ENCODE measurements around the gene ITPK1.

ITPK1 gene

DNA sequence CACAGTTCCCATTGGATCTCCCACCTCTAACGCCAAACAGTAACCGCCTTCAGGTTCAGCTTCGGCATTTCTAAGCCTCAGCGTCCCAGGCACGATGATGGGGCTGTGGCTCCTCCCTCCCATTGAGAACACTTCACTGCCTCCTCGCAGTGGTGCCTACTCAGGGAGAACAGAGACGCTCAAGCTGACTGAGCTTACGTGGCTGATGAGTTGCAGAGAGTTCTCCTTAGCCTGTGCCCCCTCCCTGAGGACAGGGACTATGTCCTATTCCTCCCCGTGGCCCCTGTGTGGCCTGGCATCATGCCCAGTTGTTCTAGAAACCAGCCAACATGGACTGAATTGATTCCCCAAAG is 87.0 kb downstream of the ITPK1 start:
- DNase-seq (ENCODE audit: low spot score): no peak

GRCh38 chr14:93027810-93028723 is 87.7 kb downstream of the ITPK1 start:
- DNase-seq (ENCODE audit: low spot score): no peak

DNA sequence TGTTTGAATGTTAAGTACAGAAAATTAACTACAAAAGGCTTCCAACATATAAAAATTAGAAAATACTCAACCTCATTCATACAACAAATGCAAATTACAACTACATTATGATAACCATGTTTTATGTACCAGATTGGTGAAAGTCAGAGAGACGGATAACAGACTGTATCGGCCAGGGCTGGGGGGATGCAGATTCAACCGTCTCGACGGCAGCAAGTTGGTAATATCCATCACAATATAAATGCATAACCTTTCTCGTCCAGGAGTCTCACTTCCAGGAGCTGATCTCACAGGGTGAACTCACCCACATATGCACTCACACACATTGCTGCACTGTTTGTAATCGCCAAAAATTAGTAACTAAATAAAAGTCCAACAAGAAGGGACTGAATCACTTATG is 89.4 kb downstream of the ITPK1 start:
- no peak for DNase-seq (ENCODE audit: low spot score)

- DNase-seq (ENCODE audit: low spot score): no peak
Observed at GRCh38 chr14:93025055-93025454, 90.7 kb downstream of the ITPK1 start.

DNA sequence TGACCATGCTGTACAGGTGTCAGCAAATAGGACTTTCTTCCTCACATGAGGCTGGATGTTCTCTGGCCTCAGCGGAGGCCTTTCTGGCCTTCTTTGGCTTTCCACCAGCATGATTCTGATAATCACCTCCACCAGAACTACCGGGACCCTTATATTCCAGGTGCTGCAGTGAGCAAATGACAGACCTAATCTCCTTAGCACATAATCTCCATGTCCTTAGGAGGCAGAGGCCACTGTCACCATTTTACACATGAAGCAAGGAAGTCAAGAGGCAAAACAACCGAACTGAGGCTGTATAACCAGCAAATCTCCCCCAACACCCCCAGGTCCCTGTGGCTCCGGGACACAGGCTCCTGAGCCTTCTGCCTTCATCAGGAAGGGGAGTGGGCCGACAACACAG is 91.2 kb downstream of the ITPK1 start:
- DNase-seq (ENCODE audit: low spot score): no peak

GRCh38 chr14:93023802-93024434 is 91.8 kb downstream of the ITPK1 start:
- no peak for DNase-seq (ENCODE audit: low spot score)

GRCh38 chr14:93023039-93023438 is 92.7 kb downstream of the ITPK1 start:
- peak; percentile 52 for DNase-seq (ENCODE audit: low spot score)

DNA sequence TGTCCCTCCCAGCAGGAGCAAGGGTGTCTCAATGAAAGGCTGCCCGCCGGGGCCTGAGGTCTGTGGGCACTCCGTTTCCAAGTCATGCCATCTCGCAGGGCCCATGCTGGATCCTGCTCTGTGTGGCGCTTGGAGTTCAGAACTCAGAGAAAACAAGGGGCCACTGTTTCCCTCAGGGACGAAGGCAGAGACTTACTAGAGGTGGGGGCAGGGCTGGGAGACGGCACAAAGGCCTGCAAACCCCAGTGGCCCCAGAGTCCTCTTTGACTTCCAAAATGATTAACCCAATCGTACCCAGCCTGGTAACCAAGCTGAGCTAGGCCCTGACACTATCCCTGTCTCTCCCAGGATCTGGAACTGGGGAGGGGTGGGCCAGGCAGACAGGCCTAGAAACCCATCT is 95.8 kb downstream of the ITPK1 start:
- DNase-seq (ENCODE audit: low spot score): no peak

GRCh38 chr14:93019367-93019843 is 96.3 kb downstream of the ITPK1 start:
- DNase-seq (ENCODE audit: low spot score): no peak

- DNase-seq (ENCODE audit: low spot score): no peak
Observed at GRCh38 chr14:93018366-93018765, 97.4 kb downstream of the ITPK1 start.

GRCh38 chr14:93017898-93018297 is 97.8 kb downstream of the ITPK1 start:
- no peak for DNase-seq (ENCODE audit: low spot score)

DNA sequence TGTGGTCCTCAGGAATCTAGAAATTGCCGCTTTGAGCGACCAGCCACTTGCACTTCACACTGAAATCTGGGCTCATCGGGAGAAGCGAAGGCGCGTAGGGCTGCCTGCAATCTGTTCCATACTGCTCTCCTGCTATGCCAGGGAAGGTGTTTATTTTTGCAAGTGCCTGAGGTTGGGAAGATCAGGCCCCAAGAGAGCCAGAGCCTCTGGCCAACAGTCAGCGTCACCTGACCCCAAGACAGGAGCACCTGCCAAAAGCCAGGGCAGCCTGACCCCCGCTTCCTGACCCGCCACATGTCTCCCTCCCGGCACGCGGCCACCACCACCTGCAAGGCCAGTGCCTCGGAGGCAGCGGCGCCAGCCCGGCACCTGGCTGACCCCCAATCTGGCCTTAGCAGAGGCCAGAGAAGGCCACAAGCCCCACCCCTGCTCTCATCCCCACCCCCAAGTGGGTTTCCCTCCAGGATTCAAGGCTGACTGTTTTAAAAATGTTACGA is 98.4 kb downstream of the ITPK1 start:
- DNase-seq (ENCODE audit: low spot score): no peak

DNA sequence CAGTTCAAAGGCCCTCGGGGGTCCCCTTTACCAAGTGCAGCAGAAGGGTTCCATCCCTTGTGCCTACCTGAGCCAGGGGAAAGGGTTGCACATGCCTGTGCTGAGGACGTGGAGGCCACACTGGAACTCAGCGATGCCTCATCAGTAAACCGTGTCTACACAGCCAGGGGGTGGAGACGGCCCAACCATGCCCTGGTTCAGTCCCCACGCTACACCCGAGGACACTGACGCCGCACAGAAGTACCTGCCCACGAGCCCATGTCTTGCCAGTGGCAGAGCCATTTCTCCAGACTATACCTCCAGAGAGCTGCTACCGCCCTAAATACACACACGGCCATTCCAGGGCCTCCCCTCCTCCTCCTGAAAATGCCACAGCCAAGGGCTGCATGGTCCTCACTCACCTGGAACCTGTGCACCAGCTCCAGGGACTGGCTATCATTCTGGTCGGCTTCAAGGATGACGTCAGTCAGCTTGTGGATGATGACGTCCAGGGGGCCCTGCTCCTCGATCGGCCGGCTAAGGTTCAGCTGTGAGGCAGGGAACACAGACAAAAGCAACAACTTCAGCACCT is 99.4 kb downstream of the ITPK1 start:
- no peak for DNase-seq (ENCODE audit: low spot score)

- DNase-seq (ENCODE audit: low spot score): no peak
Observed at GRCh38 chr14:93015505-93015904, 100.2 kb downstream of the ITPK1 start.

- no peak for DNase-seq (ENCODE audit: low spot score)
Observed at GRCh38 chr14:93015064-93015463, 100.7 kb downstream of the ITPK1 start.

GRCh38 chr14:93014058-93015023 is 101.4 kb downstream of the ITPK1 start:
- DNase-seq (ENCODE audit: low spot score): no peak

DNA sequence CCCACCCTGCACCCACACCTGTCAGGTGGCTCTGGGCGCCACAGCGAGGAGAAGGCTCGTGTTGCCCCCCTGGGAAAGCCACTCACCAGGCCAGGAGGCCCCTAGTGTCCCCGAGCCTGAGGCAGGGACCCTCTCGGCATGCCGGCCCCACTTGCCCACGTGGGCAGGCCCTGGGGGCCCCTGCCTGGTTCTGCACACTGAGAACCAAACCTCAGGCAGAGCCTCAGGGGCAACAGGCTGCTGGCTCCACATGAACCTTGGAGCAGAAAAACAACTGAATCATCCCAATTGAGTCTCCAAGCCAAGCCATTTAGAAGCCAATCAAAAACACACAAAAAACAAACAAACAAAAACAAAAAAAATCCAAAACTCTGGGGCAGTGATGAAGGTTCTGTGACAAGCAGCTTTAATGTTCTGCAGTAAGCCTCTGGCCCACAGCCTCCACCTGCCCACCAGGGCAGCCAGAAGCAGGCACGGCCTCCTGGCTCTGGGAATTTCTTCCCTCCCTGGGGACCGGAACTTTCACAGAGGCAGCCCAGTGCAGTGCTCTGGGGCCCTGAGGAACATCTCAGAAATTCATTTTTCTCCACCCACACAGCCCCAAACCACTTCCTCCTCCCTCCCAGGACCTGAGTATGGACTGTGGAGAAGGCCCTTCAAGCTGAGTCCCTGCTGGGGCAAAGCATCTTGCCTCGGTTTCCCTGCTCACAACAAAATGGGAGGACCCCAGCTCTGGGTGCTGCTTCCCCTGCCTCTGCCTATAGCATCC is 102.6 kb downstream of the ITPK1 start:
- no peak for DNase-seq (ENCODE audit: low spot score)

DNA sequence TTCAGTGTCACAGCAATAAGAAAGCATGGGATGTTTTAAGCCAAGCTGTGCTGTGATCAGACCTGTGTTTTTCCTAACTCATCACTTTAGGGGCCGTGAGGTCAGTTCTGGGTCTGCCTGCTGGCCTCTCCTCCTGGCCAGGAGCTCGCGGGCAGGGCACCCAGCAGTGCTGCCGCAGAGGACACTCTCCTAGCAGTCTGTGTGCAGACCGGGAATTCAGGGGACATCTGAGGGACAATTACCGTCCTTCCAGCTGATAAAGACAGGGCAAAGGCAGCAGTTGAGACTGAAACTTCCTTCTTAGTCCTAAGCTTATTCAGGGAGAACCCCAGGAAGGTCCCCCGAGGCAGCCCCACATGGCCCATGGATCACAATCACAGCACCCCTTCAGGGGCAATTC is 103.2 kb downstream of the ITPK1 start:
- no peak for DNase-seq (ENCODE audit: low spot score)

GRCh38 chr14:93011650-93012325 is 103.9 kb downstream of the ITPK1 start:
- no peak for DNase-seq (ENCODE audit: low spot score)

- DNase-seq (ENCODE audit: low spot score): no peak
Observed at GRCh38 chr14:93011141-93011529, 104.6 kb downstream of the ITPK1 start.

Data from HuH-7 (cell line).